Stimulated activated CD8-positive, alpha-beta memory T cell treated with anti-CD3 and anti-CD28 coated beads, Interleukin-12 subunit alpha, Interleukin-12 subunit beta, amount 100 ng/mL, for 1 hour (primary cell): ENCODE data around the gene STARD10.
"Not testable (repeated sequence)": the region's sequence is repeated elsewhere in the genome, so short reads cannot be mapped to it uniquely, and the experiment has no call there.

Experiments used
- DNase-seq: peaks from one replicate; pipeline ENCODE4 v3.0.0-alpha.2; 2020; ENCODE audit warnings: low read depth

The STARD10 gene

DNA sequence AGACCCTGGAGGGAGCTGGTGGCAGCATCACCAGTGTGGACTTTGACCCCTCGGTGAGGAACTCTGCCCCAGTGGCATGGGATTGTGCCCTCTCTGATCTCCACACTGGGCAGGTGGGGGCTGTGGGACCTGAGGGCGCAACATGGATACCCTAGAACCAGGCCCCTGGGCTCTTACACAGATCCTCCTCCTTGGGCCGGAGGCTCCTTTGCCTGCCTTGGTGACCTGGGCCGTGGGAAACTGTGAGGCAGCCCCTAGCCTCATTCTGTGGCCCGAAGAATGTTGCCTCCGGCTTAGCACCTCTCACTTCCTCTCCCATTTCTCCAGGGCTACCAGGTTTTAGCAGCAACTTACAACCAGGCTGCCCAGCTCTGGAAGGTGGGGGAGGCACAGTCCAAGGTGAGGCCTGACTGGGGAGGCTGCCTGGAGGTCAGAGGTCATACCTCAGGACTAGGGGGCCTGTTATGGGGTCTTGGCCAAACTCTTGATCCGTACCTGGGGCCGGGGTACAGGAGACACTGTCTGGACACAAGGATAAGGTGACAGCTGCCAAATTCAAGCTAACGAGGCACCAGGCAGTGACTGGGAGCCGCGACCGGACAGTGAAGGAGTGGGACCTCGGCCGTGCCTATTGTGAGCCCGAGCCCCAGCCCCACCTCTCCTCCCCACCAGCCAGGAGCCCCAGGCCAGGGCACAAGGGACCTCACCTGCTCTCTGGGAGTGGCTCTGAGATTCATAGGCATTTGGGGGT is 32.5 kb upstream of the STARD10 start:
- DNase-seq, result no peak

DNA sequence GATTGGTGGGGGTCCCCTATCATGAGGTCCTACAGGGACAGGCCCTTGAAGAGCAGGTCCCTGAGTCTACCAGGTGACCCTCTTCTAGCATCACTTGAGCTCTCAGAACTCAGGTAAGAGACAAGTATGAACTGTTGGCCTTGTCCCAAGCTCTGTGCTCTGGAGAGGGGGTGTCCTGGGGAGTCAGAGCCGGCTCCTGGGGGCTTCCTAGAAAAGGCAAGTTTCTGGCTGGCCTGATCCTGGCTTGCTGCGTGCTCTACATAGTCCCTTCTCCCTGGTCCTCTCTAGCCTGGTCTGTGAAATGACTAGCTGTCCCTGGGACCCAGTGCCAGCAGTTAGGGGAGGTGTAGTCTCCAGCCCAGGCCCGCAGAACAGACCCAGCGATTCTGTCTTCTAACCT is 31.8 kb upstream of the STARD10 start:
- no peak for DNase-seq

DNA sequence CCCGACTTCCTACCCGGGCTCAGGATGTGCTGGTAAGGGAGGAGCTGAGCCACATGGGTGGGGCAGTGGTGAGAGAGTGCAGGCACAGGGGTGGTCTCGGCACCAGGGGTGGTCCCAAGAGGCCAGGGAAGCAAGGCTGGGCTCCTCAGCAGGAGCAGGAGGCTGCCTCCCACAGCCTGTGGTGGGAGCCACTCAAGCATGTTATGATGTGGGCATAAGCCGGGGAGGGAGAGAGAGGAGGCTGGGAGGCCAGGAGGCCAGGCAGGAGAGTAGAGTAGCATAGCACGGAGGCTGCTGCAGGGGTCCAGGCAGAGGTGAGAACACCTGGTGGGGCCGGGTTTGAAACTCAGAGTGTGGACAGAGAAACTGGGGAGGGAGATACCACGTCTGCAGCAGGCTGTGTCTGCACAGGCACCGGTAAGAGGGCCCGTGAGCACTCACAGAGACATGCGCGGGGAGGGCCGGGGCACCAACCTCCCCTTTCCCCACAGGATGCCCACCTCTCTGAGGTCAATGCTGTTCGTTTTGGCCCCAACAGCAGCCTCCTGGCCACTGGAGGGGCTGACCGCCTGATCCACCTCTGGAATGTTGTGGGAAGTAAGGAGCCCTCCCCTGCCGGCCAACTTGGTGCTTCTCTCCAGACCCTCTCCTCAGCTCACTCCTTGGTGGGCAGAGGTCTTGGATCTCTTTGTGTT is 31.1 kb upstream of the STARD10 start:
- no peak for DNase-seq

DNA sequence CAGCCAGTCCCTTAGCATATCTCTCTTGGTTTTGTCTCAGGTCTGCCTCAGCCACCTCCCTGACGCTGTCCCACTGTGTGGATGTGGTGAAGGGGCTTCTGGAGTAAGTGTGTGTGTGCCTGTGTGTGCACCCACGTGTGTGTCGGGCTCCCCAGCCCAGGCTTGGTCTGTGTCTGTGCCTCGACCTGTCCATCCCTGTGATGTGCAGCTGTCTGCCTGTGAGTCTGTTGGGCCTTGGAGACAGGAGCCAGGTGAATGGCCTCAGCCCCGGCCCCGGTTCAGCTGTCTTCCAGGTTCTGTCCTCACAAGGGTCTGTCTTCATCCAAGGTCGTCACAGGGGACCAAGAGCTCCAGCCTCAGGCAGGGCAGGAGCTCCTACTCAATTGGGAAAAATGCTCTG is 30.2 kb upstream of the STARD10 start:
- no peak for DNase-seq

DNA sequence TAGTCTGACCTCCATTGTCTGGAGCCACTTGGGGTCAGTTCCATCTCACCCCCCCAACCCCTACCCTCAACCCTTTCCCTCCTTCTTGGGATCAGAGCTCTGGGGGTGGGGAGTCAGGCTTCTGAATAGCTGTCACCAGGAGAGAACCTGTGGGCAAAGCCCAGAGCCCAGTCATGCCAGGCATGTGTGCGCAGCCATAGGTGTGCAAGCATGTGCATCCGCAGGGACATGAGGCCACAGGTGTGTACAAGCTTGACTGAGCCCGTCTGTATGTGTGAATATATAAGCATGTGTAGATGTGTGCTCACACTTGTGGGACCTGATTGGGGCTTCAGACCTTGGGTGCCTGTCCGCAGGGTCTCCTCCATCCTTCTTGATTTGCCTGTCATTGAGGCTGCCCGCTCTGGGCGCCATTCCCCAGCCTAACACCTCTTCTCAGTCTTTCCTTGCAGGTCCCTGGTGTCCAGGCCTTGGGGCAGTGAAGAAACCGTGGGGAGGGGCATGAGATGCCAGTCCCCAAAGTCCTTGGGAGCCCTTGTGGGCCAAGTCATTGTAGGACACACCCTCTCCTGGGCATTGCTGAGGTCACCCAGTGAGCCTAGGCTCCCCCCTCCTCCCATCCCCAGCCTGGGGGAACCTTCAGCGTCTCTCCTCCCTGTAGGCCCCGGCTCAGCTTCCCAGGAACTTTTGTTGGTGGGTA is 29.4 kb upstream of the STARD10 start:
- DNase-seq, result no peak

DNA sequence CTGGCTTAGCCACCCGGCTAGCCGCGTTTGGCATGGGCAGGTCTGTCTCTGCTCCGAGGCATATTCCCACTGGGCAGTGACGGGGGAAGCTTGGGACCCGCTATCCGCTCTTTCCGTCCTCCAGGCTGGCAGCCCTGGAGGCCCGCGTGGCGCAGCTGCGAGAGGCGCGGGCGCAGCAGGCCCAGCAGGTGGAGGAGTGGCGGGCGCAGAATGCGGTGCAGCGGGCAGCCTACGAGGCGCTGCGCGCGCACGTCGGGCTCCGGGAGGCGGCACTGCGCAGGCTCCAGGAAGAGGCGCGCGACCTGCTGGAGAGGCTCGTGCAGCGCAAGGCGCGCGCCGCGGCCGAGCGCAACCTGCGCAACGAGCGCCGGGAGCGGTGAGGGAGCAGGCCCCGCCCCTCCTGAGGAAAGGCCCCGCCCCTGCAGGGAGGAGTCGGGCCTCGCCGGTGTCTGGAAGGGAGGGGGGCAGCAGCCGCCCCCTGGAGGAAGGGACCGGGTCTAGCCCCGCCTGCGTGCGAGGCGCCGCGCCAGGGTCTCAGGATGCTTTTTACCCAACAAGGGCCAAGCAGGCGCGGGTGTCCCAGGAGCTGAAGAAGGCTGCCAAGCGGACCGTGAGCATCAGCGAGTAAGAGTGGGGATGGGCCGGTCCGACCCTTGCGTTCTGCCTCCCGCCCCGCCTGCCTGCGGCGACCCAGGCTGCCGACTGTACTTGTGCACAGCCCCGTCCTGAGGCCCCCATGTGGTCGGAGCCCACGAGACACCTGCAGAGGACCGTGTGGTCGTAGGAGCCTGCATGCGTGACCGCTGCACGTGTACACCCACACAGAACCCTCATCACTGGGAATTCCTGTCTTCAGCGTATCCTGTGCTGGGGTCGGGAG is 28.3 kb upstream of the STARD10 start:
- peak; percentile 55 for DNase-seq

DNA sequence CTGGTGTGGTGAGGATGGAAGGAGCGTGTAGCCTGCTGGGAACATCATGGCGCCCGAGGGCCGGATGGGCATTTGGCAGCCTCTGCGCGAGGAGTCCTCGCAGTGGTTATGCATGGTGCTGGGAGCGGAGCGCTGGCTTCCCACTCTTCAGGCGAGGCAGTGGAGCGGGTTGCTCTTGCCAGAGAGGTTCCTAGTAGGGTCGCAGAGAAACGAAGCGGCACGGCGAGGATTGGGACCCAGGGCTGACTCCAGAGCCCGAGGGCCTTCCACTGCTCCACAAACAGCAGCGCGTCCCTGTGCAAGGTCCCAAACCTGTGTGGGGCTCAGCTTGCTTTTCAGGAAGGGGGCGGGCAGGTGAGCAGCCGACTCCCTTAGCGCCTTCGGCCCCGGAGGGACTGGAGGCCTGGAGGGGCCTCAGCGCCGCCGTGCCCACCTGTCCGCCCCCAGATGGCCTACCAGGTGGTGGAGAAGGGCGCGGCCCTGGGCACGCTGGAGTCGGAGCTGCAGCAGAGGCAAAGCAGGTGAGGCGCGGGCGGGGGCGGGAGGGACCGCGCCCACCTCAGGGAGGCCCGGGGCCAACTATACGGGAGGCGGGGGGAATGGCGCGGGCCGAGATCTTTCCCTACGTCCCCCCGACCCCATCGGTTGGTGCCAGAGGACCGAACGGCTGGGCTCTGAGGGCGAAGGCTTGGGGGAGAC is 27.5 kb upstream of the STARD10 start:
- no peak for DNase-seq

DNA sequence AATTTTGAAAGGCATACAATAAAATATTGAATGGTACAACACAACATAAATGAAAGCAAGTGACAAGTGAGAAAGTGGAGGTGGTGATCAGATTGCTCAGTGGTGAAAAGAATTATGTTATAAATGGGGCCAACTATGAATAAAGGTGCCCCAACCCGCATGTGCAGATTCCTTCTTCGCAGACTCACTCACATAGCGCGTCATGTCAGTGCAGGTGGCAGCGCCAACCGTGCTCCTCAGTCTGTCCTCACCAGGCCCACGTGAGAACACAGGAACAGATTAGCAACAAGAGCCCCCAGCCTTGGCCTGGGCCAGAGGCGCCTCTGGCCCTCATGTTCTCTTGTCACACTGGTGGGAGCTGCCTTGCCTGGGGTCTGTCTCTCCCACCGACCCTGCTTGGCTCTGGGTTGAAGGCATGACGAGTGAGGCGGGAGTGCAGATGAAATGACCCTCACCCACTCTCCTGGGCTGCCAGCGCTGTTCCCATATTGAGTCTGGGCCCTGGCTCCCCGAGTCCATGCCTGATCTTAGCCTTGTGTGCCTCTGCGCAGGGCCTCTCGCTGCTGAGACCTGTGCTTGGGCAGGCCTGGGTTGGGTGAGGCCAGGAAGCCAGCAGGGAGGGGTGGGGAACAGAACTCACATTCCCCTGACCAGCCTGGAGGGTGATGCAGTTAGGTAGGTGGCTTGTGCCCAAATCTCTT is 26.7 kb upstream of the STARD10 start:
- no peak for DNase-seq

DNA sequence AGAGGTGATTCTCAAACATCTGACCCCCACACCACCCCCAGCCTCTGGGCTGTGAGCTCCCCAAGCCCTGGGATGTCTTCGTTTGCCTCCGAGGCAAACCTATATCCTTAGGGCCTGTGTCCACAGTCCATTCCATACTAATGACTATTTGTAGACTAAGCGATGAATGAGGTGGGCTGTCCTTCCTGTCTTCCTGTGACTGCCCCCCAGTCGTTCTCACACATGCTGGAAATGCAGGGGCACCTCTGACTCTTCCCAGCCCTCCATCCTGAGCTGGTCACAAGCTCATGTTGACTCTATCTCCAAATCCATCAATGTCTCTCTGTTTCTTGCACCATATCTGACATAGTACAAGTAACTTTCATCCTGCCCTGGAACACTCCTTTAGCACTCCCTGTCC is 25.1 kb upstream of the STARD10 start:
- DNase-seq, result no peak

DNA sequence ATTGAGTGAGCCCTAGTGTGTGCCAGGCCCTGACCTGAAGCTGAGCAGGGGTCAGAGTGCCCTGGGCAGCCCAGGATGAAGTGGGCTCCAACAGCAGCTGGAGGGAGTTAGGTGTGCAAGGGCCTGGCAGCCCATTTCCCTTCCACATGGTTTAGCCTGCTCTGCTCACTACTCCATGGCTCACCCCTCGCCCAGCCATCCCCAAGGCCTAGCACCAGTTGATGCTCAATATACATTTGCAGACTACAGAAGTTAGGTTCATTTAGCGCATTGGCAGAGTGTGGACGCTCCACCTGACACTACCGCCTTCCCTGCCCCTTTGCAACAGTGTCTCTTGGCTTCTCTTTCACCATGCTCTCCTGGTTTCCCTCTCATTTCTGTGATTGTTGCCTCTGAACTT is 24.1 kb upstream of the STARD10 start:
- DNase-seq, result no peak

DNA sequence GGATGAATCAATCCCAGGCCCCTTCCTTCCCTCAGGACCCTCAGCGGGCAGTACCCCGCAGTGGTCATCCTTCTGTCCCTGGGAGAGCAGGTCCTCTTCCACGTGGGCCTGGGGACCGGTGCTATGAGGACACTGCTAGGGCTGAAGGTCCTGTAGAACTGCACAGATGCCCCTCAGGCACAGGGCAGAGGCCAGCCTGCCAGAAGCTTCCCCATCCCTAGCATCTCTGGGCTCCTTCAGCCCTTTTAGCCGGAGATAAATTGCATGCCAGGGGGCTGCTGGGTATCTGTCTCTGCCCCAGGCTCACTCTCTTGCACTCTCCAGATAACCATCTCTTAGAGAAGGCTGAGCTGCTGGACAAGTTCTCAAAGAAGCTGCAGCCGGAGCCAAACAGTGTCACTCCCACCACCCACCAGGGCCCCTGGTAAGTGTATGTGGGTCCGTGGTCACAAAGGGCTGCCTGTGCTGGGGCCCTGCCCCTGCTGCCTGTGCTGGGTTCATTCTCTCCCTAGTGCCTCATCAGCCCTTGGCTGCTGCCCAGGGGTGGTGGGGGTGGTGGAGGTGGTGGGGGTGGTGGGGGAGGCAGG is 22.6 kb upstream of the STARD10 start:
- DNase-seq, result no peak

DNA sequence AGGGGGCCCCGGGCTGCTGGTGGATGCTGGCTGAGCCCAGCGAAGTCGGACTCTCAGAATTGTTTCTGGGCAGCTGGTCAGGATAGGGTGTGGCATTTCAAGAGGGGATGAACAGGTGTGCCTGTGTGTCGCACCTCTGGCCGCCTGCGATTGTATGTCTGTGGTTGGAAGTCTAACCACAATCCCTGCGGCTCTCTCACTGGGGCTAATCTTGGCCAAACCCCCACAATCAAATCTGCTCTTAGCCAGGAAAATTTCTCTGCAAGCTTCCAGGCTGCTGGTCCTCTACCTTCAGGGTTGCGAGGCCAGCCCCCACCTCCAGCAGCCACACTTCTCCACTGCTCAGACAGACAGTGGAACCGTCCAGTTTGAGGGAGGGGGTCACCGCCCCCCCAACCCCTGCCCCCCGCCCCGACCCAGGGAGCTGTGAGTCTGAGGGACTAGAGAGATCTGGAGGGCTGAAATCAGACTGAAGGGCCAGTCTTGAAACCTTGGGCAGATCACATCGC is 21.3 kb upstream of the STARD10 start:
- no peak for DNase-seq

DNA sequence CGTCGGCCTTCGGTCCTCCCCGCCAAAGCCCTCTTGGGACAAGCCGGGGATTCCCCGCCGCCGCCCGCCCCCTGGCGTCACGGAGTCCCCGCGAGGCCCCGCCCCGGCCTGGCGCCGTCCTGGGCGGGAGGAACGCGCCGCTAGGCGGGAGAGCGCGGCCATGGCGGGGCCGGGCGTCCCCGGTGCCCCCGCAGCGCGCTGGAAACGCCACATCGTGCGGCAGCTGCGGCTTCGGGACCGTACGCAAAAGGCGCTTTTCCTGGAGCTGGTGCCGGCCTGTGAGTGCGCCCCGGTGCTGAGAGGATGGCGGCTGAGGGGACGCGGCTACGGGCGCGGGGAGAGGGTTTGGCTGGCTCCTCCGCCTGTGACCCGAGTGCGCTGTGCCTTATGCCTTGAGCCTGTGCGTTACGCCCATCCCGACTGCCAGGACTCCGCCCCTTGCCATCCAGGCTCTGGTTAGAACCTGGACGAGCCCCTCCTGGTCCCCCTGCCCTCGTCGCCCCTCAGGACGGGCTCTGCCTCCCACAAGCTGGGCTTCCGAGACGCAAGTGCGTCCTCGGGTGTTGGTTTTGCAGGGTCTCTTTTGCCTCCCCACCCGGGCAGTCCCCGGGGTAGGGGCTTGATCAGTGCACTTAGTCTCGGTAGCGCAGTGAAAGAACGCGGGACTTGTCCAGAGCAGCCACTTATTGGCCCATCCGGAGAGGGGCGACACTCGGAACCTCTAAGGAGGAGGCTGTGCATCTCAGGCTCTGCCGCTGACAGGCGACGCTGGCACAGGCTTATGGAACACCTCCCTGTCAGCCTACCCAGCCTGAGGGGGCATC is 20.7 kb upstream of the STARD10 start, which contains the start of gene ATG16L2:
Gene ATG16L2 (plus strand): TSS at position 126 of the 824 bp plus-strand sequence. CDS start 35 bp downstream, at position 161.
- peak; percentile 79 for DNase-seq

DNA sequence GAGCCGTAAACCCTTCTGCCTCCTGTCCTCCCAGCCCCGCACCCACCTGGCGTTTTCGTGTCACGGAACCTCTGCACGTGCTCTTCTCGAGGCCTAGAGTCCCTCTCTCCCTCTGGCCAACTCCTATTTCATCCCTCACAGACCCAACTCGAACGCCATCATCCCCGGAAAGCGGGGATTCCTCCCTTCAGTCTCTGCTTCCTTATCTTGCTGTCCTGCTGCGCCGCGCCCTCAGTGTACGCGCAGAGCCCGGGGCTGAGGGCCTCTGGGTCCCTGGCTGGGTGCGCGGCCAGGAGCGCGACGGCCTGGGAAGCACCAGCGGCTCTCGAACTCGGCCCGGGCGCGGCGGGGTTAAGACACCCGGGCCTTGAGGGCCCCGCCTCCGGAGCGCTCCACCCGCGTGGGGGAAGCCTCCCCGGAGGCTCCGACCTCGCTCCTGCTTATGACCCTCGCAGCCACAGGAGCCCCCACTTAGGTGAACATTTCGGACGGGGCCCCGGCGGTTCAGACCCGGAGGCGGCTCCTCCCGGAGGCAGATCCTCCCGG is 20.0 kb upstream of the STARD10 start:
- DNase-seq, result peak; percentile 70

DNA sequence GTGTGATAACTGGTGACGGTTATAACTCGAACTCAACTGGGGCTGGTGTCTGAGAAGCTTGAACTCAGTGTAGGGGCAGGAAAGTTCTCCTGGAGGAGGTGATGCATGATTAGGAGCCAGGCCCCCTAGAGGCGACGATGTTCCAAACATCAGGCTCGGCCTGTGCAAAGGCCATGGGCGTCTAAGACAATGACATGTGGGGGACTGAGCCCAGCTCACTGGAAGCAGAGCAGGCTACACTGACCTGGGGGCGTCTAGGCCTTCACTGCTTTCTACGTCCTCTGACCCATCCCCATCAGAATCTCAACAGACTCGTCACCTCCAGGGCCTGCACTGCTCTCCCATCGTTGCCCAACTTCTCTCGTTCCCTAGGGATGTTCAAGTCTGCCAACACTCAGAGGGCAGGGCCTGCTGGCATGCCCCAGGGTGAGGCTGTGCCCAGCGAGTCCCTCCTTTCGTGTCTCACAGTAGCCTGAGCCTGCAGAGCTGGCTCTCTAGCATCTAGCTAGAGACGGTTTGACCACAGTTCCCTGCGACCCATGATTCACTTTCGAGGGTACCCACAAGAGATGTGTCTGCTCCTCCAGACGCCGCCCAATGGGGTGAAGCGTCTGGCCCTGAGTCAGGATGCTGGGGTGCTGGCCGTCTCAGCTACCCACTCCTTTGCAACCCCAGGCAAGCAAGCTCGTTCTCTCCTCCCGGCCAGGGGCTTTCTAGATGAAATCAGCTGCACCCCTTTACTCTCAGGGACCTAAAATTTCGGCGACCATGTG is 19.3 kb upstream of the STARD10 start:
- DNase-seq, result peak; percentile 52

DNA sequence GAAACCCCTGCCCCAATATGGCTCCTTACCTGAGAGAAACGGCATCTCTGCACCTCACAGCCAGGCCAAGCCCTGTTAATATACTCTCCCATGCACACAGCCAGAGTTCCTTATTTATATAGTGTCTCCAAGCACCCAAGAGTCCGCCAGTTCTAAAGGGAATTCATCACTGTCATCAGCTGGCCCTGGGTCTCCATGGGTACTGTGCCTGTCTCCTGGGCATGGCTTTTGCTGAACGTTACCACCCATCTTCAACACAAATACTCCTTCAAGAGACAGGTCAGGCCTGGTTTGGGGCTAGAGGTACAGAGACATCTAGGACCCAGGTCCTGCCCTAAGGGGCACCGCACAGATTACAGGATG is 18.7 kb upstream of the STARD10 start:
- DNase-seq, result no peak

DNA sequence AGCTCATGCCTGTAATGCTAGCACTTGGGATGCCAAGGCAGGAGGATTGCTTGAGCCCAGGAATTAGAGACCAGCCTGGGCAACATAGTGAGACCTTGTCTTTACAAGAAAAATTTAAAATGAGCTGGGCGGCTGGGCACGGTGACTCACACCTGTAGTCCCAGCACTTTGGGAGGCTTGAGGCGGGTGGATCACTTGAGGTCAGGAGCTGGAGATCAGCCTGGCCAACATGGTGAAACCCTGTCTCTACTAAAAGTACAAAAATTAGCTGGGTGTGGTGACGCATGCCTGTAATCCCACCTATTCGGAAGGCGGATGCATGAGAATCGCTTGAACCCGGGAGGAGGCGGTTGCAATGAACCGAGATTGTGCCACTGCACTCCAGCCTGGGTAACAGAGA is 17.8 kb upstream of the STARD10 start:
- not testable (repeated sequence) for DNase-seq

DNA sequence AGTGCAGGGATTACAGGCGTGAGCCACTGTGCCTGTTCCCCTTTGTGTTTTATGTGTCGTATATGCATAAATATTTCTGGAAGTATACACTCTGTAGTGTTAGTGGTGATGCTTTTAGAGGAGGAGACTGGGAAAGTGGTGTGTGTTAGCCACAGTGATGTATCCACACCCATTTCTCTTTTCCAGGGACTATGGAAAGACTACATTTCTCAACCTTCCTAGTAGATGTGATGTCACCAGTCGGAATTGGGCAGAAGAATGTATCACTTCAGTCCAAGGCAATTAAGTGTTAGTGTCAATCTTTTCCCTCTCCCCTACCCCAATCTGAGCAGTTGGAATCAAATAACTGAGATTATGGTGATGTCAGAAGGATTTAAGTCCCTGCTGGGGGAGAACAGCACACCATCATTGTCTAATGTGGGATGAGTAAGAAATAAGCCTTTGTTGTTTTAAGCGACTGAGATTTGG is 14.5 kb upstream of the STARD10 start:
- DNase-seq, result no peak
